DND-41 (cell line): ENCODE results near the gene TMED1.

ENCODE experiments used
- ATAC-seq: fragments of 200-7000 bp; cut with Tn5 transposase; 3 replicates; pipeline ENCODE4 v1.9.1; 2021; ENCODE audit warnings: low read depth; ENCODE audit not compliant: insufficient read depth
- DNase-seq: peaks from one replicate; pipeline ENCODE4 v3.0.0-alpha.2; 2020
- H2AFZ ChIP-seq: 2 replicates; pipeline ENCODE4 v1.6.0; 2012; ENCODE audit warnings: low read depth, low read length
- H3K27ac ChIP-seq: 2 replicates; pipeline ENCODE4 v1.5.1; 2012; ENCODE audit warnings: low read length, inconsistent platforms
- H3K27me3 ChIP-seq: fragments of 200-600 bp; sonication (generic); 2 replicates; pipeline ENCODE4 v1.6.0; 2012; ENCODE audit warnings: low read length, mild to moderate bottlenecking, inconsistent platforms; ENCODE audit not compliant: insufficient read depth, poor library complexity
- H3K36me3 ChIP-seq: 2 replicates; pipeline ENCODE4 v1.5.1; 2012; ENCODE audit warnings: low read length, inconsistent platforms; ENCODE audit not compliant: insufficient read depth
- H3K4me1 ChIP-seq: 2 replicates; pipeline ENCODE4 v1.5.1; 2012; ENCODE audit warnings: mild to moderate bottlenecking, low read length; ENCODE audit not compliant: insufficient read depth
- H3K4me2 ChIP-seq: 2 replicates; pipeline ENCODE4 v1.6.0; 2012; ENCODE audit warnings: mild to moderate bottlenecking, moderate library complexity, low read length, inconsistent platforms; ENCODE audit not compliant: insufficient read depth
- H3K4me3 ChIP-seq, 2 experiments: fragments of 200-600 bp in 1 of 2; shearing (Covaris generic) in 1 of 2; 2 replicates each; pipeline ENCODE4 v1.5.1; 2012 to 2016; ENCODE audit warnings: inconsistent platforms in 2 of 2, low read length in 2 of 2, mild to moderate bottlenecking in 2 of 2, low read depth in 1 of 2, moderate library complexity in 1 of 2
- H3K79me2 ChIP-seq: 2 replicates; pipeline ENCODE4 v1.6.0; 2012; ENCODE audit warnings: low read length, inconsistent platforms; ENCODE audit not compliant: insufficient read depth
- H3K9ac ChIP-seq: 2 replicates; pipeline ENCODE4 v1.6.0; 2012; ENCODE audit warnings: low read depth, mild to moderate bottlenecking, inconsistent platforms, low read length, moderate library complexity
- H3K9me3 ChIP-seq: 2 replicates; pipeline ENCODE4 v1.5.1; 2012; ENCODE audit warnings: low read length, moderate library complexity, mild to moderate bottlenecking, inconsistent platforms; ENCODE audit not compliant: insufficient read depth, severe bottlenecking
- H4K20me1 ChIP-seq: 2 replicates; pipeline ENCODE4 v1.6.0; 2012; ENCODE audit warnings: low read length; ENCODE audit not compliant: insufficient read depth
- EZH2 ChIP-seq: IDR thresholded peaks from 3 replicates; pipeline ENCODE4 v1.6.1; 2012; ENCODE audit warnings: borderline replicate concordance, low read depth, mild to moderate bottlenecking, moderate library complexity, low read length, inconsistent platforms; ENCODE audit not compliant: severe bottlenecking
- TF ChIP-seq, protein P1 (sequence below): IDR thresholded peaks from 2 replicates; pipeline ENCODE4 v1.5.1; 2012; ENCODE audit warnings: borderline replicate concordance, low read length, moderate library complexity, mild to moderate bottlenecking; ENCODE audit not compliant: poor library complexity, severe bottlenecking; ENCODE audit errors: extremely low read depth

Gene TMED1

DNA sequence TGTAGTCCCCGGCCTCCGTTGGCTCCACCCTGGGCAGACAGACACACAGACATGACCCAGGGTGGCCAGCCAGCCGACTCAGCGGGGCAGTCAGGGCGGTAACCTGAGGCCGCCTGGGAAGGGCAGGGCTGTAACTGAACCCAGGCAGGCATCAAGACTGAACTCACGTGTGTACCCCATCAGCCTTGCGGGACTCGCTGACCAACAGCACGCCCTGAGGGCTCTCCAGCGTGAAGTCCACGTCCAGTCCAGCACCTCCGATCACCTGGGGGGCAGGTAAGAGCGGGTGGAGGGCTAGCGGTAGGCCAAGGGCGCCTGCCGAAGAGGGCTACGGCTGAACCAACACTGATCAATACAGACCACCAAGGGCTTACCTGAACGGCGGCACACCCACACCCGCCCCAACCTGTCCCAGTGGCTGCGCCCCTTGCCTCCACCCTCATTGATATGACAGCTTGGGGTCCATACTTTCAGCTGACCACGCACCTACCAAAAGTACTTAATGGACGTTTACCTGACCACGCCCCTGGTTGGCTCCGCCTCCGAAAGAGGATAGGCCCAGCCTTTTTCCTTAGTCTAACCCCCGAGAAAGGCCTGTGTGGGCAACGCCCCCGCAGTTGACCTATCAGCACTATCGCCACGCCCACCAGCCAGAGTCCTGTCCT, 791 bp downstream of the TMED1 start:
- TF ChIP-seq, protein P1, sequence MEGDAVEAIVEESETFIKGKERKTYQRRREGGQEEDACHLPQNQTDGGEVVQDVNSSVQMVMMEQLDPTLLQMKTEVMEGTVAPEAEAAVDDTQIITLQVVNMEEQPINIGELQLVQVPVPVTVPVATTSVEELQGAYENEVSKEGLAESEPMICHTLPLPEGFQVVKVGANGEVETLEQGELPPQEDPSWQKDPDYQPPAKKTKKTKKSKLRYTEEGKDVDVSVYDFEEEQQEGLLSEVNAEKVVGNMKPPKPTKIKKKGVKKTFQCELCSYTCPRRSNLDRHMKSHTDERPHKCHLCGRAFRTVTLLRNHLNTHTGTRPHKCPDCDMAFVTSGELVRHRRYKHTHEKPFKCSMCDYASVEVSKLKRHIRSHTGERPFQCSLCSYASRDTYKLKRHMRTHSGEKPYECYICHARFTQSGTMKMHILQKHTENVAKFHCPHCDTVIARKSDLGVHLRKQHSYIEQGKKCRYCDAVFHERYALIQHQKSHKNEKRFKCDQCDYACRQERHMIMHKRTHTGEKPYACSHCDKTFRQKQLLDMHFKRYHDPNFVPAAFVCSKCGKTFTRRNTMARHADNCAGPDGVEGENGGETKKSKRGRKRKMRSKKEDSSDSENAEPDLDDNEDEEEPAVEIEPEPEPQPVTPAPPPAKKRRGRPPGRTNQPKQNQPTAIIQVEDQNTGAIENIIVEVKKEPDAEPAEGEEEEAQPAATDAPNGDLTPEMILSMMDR: no peak
- no peak for TF ChIP-seq EZH2
- no peak for ATAC-seq

DNA sequence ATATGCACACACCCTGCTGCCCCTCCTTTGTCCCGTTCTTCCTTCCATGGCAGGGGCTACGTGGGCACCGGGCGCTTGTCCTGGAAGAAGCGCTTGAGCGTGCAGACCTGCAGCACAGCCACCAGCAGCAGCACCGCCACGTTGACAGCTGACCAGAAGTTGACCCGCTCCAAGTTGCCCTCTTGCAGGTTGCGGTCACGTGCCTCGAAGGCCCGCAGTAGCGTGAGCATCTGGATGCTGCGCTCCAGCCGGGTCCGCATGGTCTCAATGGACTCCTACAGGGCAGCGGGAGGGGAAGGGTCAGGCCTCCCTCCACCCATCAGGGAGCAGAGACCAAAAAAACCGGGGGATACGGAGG, 3.1 kb downstream of the TMED1 start:
- Histone ChIP-seq H3K9ac (no peak overlapping the region), H4K20me1 (peaks cover 25% of the 10 kb centered on the region), H3K4me2 (no peak overlapping the region), H3K4me3 (no peak overlapping the region), H3K27me3 (no peaks in the 10 kb centered on the region), H3K4me1 (peaks cover 26% of the 10 kb centered on the region), H2AFZ (no peak overlapping the region), H3K9me3 (no peaks in the 10 kb centered on the region), H3K79me2 (peaks cover 11% of the 10 kb centered on the region), H3K27ac (no peak overlapping the region), H3K36me3 (peaks cover 61% of the 10 kb centered on the region)
- DNase-seq (no peak), ATAC-seq (no peak)
- TF ChIP-seq, protein P1: no peak
- no peak for TF ChIP-seq EZH2

More for the DNA sequence above, 791 bp downstream of the TMED1 start:
- Histone ChIP-seq H3K4me1 (peaks cover 26% of the 10 kb centered on the region), H3K79me2 (peaks cover 11% of the 10 kb centered on the region), H3K36me3 (peaks cover 45% of the 10 kb centered on the region), H3K27ac (peak overlapping the region; percentile 98), H3K9me3 (no peaks in the 10 kb centered on the region), H3K4me2 (peak overlapping the region; percentile 93), H2AFZ (peak overlapping the region; percentile 98; the same call in 1 of the 2 replicates), H3K9ac (no peak overlapping the region), H4K20me1 (peaks cover 20% of the 10 kb centered on the region; the same call in 1 of the 2 replicates), H3K27me3 (no peaks in the 10 kb centered on the region), H3K4me3 (peak overlapping the region in 1 of 2 experiments; percentile 90; a peak in 3 of 4 replicates)
- no peak for DNase-seq

DNA sequence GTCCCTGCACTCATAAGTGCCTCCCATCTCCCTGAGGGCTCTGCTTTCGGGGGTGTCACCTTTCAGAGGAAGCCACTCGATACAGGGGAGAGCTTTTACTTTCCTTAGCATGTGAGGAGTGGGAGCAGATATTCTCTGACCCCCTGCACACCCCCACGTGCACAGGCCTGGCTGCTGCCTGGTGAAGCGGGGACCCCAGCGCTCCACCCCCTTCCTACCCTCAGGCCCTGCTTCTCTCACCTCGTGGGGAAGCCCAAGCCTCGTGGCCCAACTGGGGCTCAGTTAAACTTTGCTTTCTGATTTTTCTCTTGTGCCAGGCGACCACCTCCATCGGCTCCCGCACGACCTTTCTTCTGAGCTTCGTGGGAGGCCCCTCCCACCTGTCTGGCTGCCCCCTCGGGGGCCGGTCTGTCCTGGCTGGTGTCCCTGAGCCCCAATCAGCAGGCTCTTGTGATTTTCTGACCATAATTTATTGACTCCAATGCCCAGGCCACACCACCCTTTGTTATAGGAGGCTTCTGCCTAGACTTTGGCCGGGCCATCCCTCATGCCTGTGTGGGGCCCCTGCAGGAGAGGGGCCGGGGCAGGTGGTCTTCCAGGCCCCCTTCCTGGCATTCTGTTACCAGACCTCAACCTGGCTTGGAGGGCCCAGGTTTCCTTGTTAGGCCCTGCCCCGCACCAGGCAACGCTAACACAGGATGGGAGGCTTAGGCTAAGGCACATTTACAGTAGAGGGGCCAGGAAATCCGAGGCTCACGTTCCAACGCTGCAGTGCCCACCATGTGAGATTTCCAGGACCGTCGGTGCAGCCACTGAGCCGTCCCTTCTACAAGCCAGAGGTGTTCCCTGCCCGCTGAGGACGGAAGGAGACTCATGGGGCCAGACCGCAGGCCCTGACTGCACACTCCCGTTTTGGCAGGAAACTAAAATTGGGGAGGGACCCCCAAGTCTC, 3.7 kb downstream of the TMED1 start:
- H3K9me3 ChIP-seq: no peaks in the 10 kb centered on the region
- no peak overlapping the region for H3K27ac ChIP-seq
- H3K4me1 ChIP-seq: peaks cover 22% of the 10 kb centered on the region
- no peak overlapping the region for H3K4me3 ChIP-seq
- TF ChIP-seq, protein P1: no peak
- TF ChIP-seq EZH2: no peak
- peaks cover 65% of the 10 kb centered on the region for H3K36me3 ChIP-seq
- no peaks in the 10 kb centered on the region for H3K27me3 ChIP-seq
- peaks cover 11% of the 10 kb centered on the region for H3K79me2 ChIP-seq
- no peak for DNase-seq
- H2AFZ ChIP-seq: no peak overlapping the region
- ATAC-seq: no peak
- no peak overlapping the region for H3K9ac ChIP-seq
- H4K20me1 ChIP-seq: peaks cover 25% of the 10 kb centered on the region
- no peak overlapping the region for H3K4me2 ChIP-seq
